ENCODE data around the gene GGCX.

GGCX gene

GRCh38 chr2:85525029-85525428 lies 36.3 kb downstream of the GGCX start (continued):
- TF ChIP-seq PRDM10 (tag by site-specific recombination; IDR thresholded peaks at IDR 0.05) = peak; percentile 25; the same call in 1 of the 2 replicates

GRCh38 chr2:85524336-85524908 lies 36.9 kb downstream of the GGCX start:
- Histone ChIP-seq H3K9me3 (ENCODE audit: control insufficient read depth, insufficient read depth, low read depth, low read length) (no peaks in the 10 kb centered on the region), H3K36me3 (ENCODE audit: control insufficient read depth in 2 of 2, insufficient read depth in 1 of 2, low read length in 2 of 2) (no peaks in the 10 kb centered on the region), H3K27ac (ENCODE audit: extremely low read depth, low read depth, low read length) (peak overlapping the region; percentile 18), H3K4me1 (ENCODE audit: control insufficient read depth, insufficient read depth, low read length) (peaks cover 14% of the 10 kb centered on the region), H3K4me3 (ENCODE audit: low read depth, low read length) (no peak overlapping the region)
- POLR2A ChIA-PET = interaction anchor here (0.5 to 2.2 kb wide), 3 partner anchors 8 to 14 kb away, joined by 4 to 16 read pairs (median 11); partner anchors contain the start of gene MAT2A
- TF ChIP-seq ZNF335 (tag by site-specific recombination; conservative IDR thresholded peaks at IDR 0.05) (0 out of 2 replicates have a peak, but pooled peaks have one; percentile 14), ZSCAN30 (tag by site-specific recombination; IDR thresholded peaks at IDR 0.05) (peak; percentile 71; the same call in 1 of the 2 replicates), REST (tag by site-specific recombination; IDR thresholded peaks at IDR 0.05) (peak; percentile 92), FEZF1 (tag by site-specific recombination; IDR thresholded peaks at IDR 0.05) (0 out of 2 replicates have a peak, but pooled peaks have one; percentile 7), TRIM28 (IDR thresholded peaks at IDR 0.05; ENCODE audit: borderline replicate concordance, low read length) (peak; percentile 93)
- TF ChIP-seq, protein P1, sequence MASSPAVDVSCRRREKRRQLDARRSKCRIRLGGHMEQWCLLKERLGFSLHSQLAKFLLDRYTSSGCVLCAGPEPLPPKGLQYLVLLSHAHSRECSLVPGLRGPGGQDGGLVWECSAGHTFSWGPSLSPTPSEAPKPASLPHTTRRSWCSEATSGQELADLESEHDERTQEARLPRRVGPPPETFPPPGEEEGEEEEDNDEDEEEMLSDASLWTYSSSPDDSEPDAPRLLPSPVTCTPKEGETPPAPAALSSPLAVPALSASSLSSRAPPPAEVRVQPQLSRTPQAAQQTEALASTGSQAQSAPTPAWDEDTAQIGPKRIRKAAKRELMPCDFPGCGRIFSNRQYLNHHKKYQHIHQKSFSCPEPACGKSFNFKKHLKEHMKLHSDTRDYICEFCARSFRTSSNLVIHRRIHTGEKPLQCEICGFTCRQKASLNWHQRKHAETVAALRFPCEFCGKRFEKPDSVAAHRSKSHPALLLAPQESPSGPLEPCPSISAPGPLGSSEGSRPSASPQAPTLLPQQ (tag by site-specific recombination; IDR thresholded peaks at IDR 0.05) = no peak
- CTCF ChIA-PET = interaction anchor here (0.6 to 0.8 kb wide), 2 partner anchors 31 to 103 kb away, joined by 3 read pairs; no protein-coding TSS in a partner anchor

- peak overlapping the region; percentile 18; the same call in 1 of the 2 replicates for H3K27ac ChIP-seq (ENCODE audit: extremely low read depth, low read depth, low read length)
- no peak overlapping the region for H3K4me3 ChIP-seq (ENCODE audit: low read depth, low read length)
- TF ChIP-seq ZNF311 (tag by site-specific recombination; IDR thresholded peaks at IDR 0.05; ENCODE audit: borderline replicate concordance) (no peak), ZNF335 (tag by site-specific recombination; conservative IDR thresholded peaks at IDR 0.05) (peak; percentile 60), ZNF121 (tag by site-specific recombination; IDR thresholded peaks at IDR 0.05) (no peak), ZNF391 (tag by site-specific recombination; IDR thresholded peaks at IDR 0.05; ENCODE audit: borderline replicate concordance, low read depth) (no peak), ZNF426 (tag by site-specific recombination; IDR thresholded peaks at IDR 0.05) (no peak)
- ChIA-PET CTCF (interaction anchor here (0.8 kb wide), 1 partner anchor 102 kb away, joined by 3 read pairs; no protein-coding TSS in a partner anchor), POLR2A (interaction anchor here (0.5 to 2.2 kb wide), 5 partner anchors 9 to 164 kb away, joined by 3 to 16 read pairs (median 4); partner anchors contain the start of gene MAT2A)
- peaks cover 14% of the 10 kb centered on the region for H3K4me1 ChIP-seq (ENCODE audit: control insufficient read depth, insufficient read depth, low read length)
- no peaks in the 10 kb centered on the region for H3K9me3 ChIP-seq (ENCODE audit: control insufficient read depth, insufficient read depth, low read depth, low read length)
- no peaks in the 10 kb centered on the region for H3K36me3 ChIP-seq (ENCODE audit: control insufficient read depth in 2 of 2, insufficient read depth in 1 of 2, low read length in 2 of 2)
Observed at GRCh38 chr2:85523903-85524335, 37.4 kb downstream of the GGCX start.

All from HEK293 (cell line).